Panc1 (cell line): Measurements from ENCODE around the gene RAD9A. TPM values are rescaled to one million over a fixed set of nuclear protein-coding genes. Genes with fewer than 3 reads are reported as not detected.
A peak's percentile ranks its signal among the peaks of the same experiment; 100 is the strongest.

Source experiments
- ATAC-seq: fragments of 200-7000 bp; cut with Tn5 transposase; 2 replicates; pipeline ENCODE4 v1.9.1; 2020; ENCODE audit warnings: mild to moderate bottlenecking, moderate library complexity
- BruUV-seq: library from RNA; stranded (reverse); fragments of 400-500 nt; replicated peaks from 2 replicates; lab custom pipeline; 2021; lab: Mats Ljungman, UMichigan
- CTCF ChIA-PET: fragments of 300-600 bp; sonication (Branson Sonifier 250); formaldehyde crosslinking; loops from one replicate; lab custom pipeline; 2022; ENCODE audit warnings: antibody characterized with exemption; lab: Charles Lee
- POLR2A ChIA-PET: fragments of 300-600 bp; sonication (Branson Sonifier 250); formaldehyde crosslinking; loops from one replicate; lab custom pipeline; 2022; ENCODE audit warnings: antibody characterized with exemption; lab: Charles Lee
- DNase-seq: peaks from one replicate; pipeline ENCODE4 v3.0.0-alpha.2; 2010; ENCODE audit warnings: low read depth, low spot score
- H3K27ac ChIP-seq: 2 replicates; pipeline ENCODE4 v1.5.1; 2011; ENCODE audit warnings: mild to moderate bottlenecking, low read length, inconsistent platforms
- H3K27me3 ChIP-seq: fragments of 200-500 bp; sonication (Bioruptor generic); 2 replicates; pipeline ENCODE4 v1.6.0; 2014; ENCODE audit warnings: low read length, inconsistent platforms; ENCODE audit not compliant: control insufficient read depth, insufficient read depth
- H3K36me3 ChIP-seq: fragments of 200-500 bp; sonication (Bioruptor generic); 2 replicates; pipeline ENCODE4 v1.5.1; 2014; ENCODE audit warnings: inconsistent platforms, mild to moderate bottlenecking, low read length, moderate library complexity; ENCODE audit not compliant: control insufficient read depth, insufficient read depth
- H3K4me1 ChIP-seq: 2 replicates; pipeline ENCODE4 v1.5.1; 2011; ENCODE audit warnings: inconsistent platforms, mild to moderate bottlenecking, low read length, moderate library complexity; ENCODE audit not compliant: control insufficient read depth, insufficient read depth
- H3K4me3 ChIP-seq, 2 experiments: 2 replicates each; pipeline ENCODE4 v1.5.1; 2011 to 2012; ENCODE audit warnings: low read depth in 2 of 2, low read length in 2 of 2, mild to moderate bottlenecking in 2 of 2, inconsistent platforms in 1 of 2, moderate library complexity in 1 of 2
- H3K9me3 ChIP-seq: fragments of 200-500 bp; sonication (Bioruptor generic); 2 replicates; pipeline ENCODE4 v1.5.1; 2014; ENCODE audit warnings: low read depth, mild to moderate bottlenecking, inconsistent platforms, low read length, moderate library complexity; ENCODE audit not compliant: control insufficient read depth, insufficient read depth
- CTCF ChIP-seq: fragments of 450-650 bp; IDR thresholded peaks from 2 replicates; pipeline ENCODE4 v1.5.1; 2017; ENCODE audit warnings: mild to moderate bottlenecking
- POLR2AphosphoS5 ChIP-seq: IDR thresholded peaks from 2 replicates; pipeline ENCODE4 v1.6.1; 2012; ENCODE audit warnings: mild to moderate bottlenecking, low read depth, low read length, moderate library complexity
- REST ChIP-seq, 2 experiments: IDR thresholded peaks; 2 replicates each; pipeline ENCODE4 v1.6.1; 2011 to 2012; ENCODE audit warnings: low read depth in 2 of 2, control low read depth in 1 of 2, low read length in 1 of 2, mild to moderate bottlenecking in 1 of 2, moderate library complexity in 1 of 2; ENCODE audit not compliant: insufficient read depth in 1 of 2
- SIN3A ChIP-seq: IDR thresholded peaks from 2 replicates; pipeline ENCODE4 v1.6.1; 2012; ENCODE audit warnings: low read depth, mild to moderate bottlenecking, low read length, moderate library complexity, borderline replicate concordance; ENCODE audit not compliant: insufficient read depth
- TCF7L2 ChIP-seq: IDR thresholded peaks from 2 replicates; pipeline ENCODE4 v1.6.1; 2011; ENCODE audit warnings: mild to moderate bottlenecking, low read depth, low read length, inconsistent platforms
- in situ Hi-C: cut with HindIII; loops from 2 replicates; pipeline ENCODE4 v1.10.0; 2016; ENCODE audit warnings: low sequenced_read_pairs, low pct_unique_long_range_greater_than_20kb
- intact Hi-C: fragments of 100-400 bp; cut with micrococcal nuclease; formaldehyde crosslinking; loops from one replicate; pipeline ENCODE4 v1.10.0; 2022; ENCODE audit not compliant: unreplicated experiment
- total RNA-seq: library from RNA; stranded (reverse); gene quantifications from one replicate; pipeline ENCODE4 v1.2.1, GENCODE V29; 2021; ENCODE audit not compliant: unreplicated experiment

The RAD9A gene
- total RNA-seq, 1 experiment from 2014 or later, result 33.1 TPM

GRCh38 chr11:67379061-67380058 lies 12.4 kb upstream of the RAD9A start:
- no peaks in the 10 kb centered on the region for H3K27me3 ChIP-seq
- ChIA-PET CTCF (interaction anchor here (1.7 to 7.7 kb wide), 3 partner anchors 8 to 118 kb away, joined by 5 to 207 read pairs (median 58); partner anchors contain the start of genes CLCF1 and POLD4), POLR2A (interaction anchor here (0.6 to 0.8 kb wide), 5 partner anchors 9 to 157 kb away, joined by 3 to 4 read pairs (median 3); partner anchors contain the start of gene POLD4)
- DNase-seq (no peak), ATAC-seq (no peak)
- peaks cover 71% of the 10 kb centered on the region for H3K4me1 ChIP-seq
- H3K4me3 ChIP-seq, result no peak overlapping the region
- peak overlapping the region; percentile 68 for H3K27ac ChIP-seq
- TF ChIP-seq SIN3A, result no peak
- TF ChIP-seq REST (IDR thresholded peaks at IDR 0.05; ENCODE audit: insufficient read depth in 1 of 2, low read depth in 2 of 2, low read length in 1 of 2), result no peak
- TF ChIP-seq CTCF, result no peak
- TF ChIP-seq TCF7L2, result no peak
- TF ChIP-seq POLR2AphosphoS5, result no peak
- in situ Hi-C loops, result no loop called here
- no peaks in the 10 kb centered on the region for H3K36me3 ChIP-seq
- intact Hi-C loops, result loop anchor here (5.0 to 10.0 kb wide), 2 partner anchors 32 to 115 kb away; partner anchors contain the start of gene GRK2
- no TSS peak for BruUV-seq
- no peaks in the 10 kb centered on the region for H3K9me3 ChIP-seq

DNA sequence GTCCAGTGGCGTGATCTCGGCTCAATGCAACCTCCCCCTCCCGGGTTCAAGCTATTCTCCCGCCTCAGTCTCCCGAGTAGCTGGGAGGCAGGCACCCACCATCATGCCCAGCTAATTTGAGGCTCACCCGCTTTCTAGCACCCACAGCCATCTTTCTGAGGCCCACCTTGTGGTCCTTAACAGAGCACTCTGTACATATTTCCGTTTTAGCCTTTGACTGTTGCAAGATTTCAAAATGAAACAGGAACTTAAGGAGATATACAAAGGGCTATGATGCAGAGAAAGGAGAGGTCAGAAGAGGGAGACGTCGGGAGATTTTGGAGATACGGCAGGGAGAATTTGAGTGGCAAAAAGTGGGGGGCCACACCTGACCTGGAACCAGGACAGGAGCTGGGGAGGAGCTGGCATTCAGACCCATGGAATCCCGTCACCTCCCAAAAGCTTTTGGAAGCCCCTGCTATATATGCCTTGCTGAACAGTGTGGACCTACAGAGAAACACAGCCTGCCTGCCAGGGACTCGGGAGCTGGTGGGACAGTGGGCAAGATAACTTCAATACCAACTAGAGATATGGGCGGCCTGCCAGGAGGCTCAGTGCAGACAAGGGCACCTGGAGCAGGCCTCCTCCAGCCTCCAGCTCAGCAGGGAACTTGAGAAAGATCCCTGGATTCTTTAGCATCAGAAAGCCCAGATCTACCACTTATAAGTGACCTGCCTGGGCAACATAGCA lies 10.4 kb upstream of the RAD9A start:
- BruUV-seq, result no TSS peak
- no peak for DNase-seq
- no peaks in the 10 kb centered on the region for H3K36me3 ChIP-seq
- in situ Hi-C loops (no loop called here), intact Hi-C loops (loop anchor here (5.0 to 10.0 kb wide), 2 partner anchors 34 to 117 kb away; partner anchors contain the start of gene GRK2)
- POLR2A ChIA-PET, result interaction anchor here (0.5 to 1.4 kb wide), 9 partner anchors 8 to 1490 kb away, joined by 3 to 11 read pairs (median 7); partner anchors contain the start of gene CLCF1
- no peaks in the 10 kb centered on the region for H3K27me3 ChIP-seq
- peak overlapping the region; percentile 34 for H3K27ac ChIP-seq
- no peak overlapping the region for H3K4me3 ChIP-seq
- TF ChIP-seq REST (IDR thresholded peaks at IDR 0.05; ENCODE audit: insufficient read depth in 1 of 2, low read depth in 2 of 2, low read length in 1 of 2), result no peak
- TF ChIP-seq SIN3A, result no peak
- no peak for TF ChIP-seq TCF7L2
- no peak for TF ChIP-seq POLR2AphosphoS5
- TF ChIP-seq CTCF, result no peak
- peaks cover 55% of the 10 kb centered on the region for H3K4me1 ChIP-seq
- no peak for ATAC-seq
- no peaks in the 10 kb centered on the region for H3K9me3 ChIP-seq
- CTCF ChIA-PET, result interaction anchor here (0.6 to 7.7 kb wide), 20 partner anchors 8 to 765 kb away, joined by 3 to 207 read pairs (median 5); partner anchors contain the start of genes ANKRD13D, CLCF1, PITPNM1 and POLD4
